GM19099 (cell line): ENCODE data around the gene RAD54L.

ENCODE experiments used
- POLR2A ChIP-seq: IDR thresholded peaks from 3 replicates; pipeline ENCODE4 v1.6.1; 2011; ENCODE audit warnings: low read depth; ENCODE audit not compliant: insufficient read length; ENCODE audit errors: extremely low read depth

Gene RAD54L

DNA sequence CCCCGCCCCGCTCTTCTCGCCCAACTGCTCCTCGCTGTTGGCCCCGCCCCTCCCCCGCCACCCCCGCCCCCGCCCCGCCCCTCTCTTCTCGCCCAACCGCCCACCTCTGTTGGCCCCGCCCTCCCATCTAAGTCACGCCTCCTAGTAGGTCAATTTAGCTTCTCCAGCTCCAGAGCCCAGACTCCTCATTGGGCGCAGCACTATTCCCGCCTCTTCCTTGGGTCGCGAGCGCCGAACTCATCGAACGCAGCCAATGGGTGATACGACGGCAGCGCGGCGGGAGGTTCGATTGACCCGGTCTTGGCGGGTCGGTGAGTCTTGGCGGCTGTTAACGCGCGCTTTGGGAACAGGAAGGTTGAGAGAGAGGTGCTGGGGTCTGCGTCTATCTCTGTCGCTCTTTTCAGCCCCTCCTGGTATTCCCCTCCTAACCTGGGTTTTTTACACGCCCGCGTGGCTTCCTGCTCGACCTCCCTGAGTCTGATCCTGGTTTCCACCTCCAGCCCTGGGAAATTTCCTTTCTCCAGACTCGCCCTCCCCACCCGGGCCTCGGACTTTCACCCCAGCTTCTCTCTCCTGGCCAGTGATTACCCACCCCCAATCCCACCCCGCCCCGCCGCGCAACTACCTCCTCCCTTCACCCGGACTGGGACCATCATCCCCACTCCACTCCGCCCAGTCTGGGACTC, at the start of gene RAD54L:
Gene RAD54L, plus strand, starts transcription at position 328 of the 686 bp plus-strand sequence. CDS start 643 bp downstream, outside the sequence.
- TF ChIP-seq POLR2A: peak; percentile 84

DNA sequence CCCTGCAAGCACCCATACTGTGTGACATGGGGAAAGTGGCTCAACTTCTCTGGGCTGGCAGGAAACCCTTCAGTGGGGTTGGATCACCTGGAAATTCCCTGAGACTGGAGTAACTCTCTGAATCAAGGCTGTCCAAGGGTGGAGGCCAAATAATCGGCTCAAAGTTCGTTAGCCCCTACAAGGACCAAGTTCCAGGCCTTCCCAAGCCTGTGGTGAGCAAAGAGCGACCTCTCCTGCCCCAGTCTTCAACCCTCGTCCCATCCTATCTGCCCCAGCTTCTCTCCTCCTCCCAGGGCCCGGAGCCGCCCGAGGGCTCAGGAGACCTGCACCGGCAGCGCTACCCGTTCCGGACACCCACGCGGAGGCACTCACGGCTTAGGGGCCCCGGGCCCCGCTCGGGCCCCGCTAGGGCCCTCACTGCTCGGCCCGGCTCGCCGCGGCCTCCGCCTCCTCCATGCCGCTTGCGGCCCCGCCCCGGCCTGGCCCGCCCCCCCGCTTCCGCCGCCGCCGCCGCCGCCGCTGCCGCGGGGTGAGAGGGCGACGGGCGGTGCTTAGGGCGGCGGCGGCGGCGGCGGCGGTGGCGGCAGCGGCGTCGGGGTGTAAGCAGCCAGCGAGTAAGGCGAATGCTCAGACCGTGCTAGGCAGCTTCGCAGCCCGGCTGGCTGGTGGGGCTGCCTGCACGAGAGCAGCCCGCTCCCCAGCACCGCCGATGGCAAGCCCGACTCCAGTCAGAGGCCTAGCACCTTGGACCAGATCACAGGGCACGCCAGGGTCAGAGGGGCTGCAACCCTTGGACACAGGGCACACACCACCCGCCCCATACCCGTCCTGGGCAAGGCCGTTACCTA, 49.4 kb upstream of the RAD54L start, which contains the start of gene POMGNT1:
Gene POMGNT1, minus strand, starts transcription at position 471 of the 848 bp plus-strand sequence. CDS start 613 bp downstream, outside the sequence.
- peak; percentile 83 for TF ChIP-seq POLR2A

GRCh38 chr1:46199233-46199749, 48.3 kb upstream of the RAD54L start:
- no peak for TF ChIP-seq POLR2A

- TF ChIP-seq POLR2A: no peak
These were observed 43.7 kb upstream of the RAD54L start for GRCh38 chr1:46203738-46204405.

- TF ChIP-seq POLR2A: no peak
These were observed 43.2 kb upstream of the RAD54L start for GRCh38 chr1:46204406-46204742.

GRCh38 chr1:46205141-46205540, 42.4 kb upstream of the RAD54L start:
- TF ChIP-seq POLR2A: no peak

DNA sequence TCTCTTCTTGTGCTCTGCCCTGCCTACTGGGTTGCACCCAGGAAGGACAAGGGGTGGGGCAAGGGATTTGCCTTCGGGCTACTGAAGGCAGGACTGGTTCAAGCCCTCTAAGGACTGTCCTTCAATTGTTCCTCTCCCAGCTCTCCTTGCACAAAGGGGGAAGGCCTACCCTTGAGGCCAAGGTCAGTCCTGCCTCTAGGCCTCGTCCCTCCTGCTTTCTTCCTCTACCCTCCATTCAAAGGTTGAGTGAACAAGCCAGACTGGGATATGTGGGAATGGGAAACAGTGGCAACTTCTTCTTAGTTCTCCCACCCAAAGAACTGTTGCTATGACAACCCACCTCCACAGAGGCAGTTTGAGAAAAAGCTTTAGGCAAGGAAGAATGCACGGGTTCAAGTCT, 41.8 kb upstream of the RAD54L start:
- no peak for TF ChIP-seq POLR2A

DNA sequence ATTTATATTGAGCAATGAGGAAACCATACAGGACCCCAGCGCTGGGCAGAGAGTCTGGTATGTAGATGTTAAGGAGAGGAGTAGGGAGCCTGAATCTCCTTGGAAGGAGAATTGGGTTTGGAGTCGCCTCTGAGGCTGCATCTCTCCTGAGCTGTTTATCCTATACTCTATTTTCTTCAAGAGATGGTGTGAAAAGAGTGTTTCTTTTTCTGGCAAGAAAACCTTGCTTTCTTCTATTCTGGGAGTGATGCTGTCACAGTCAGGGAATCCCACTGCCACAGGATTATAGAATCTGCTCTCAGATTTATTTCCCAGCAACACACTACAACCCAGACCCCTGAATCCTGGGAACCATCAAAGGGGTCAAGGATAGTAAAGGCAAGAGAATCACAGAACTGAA, 41.2 kb upstream of the RAD54L start:
- TF ChIP-seq POLR2A: no peak

- TF ChIP-seq POLR2A: no peak
These were observed 37.0 kb upstream of the RAD54L start for GRCh38 chr1:46210561-46210960.

- no peak for TF ChIP-seq POLR2A
These were observed 36.5 kb upstream of the RAD54L start for GRCh38 chr1:46211051-46211450.

DNA sequence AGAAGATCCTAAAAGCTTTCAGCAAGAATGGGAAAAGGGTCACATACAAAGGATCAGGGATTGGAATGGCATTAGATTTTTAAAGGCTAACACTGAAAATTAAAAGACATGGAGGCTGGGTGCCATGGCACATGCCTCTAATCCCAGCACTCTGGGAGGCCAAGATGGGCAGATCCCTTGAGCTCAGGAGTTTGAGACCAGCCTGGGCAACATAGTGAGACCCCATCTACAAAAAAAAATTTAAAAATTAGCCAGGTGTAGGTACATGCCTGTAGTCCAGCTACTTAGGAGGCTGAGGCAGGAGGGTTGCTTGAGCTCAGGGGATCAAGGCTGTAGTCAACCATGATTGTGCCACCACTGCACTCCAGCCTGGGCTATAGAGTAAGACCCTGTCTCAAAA, 32.1 kb upstream of the RAD54L start:
- TF ChIP-seq POLR2A: no peak

GRCh38 chr1:46218443-46218842, 29.1 kb upstream of the RAD54L start:
- no peak for TF ChIP-seq POLR2A

DNA sequence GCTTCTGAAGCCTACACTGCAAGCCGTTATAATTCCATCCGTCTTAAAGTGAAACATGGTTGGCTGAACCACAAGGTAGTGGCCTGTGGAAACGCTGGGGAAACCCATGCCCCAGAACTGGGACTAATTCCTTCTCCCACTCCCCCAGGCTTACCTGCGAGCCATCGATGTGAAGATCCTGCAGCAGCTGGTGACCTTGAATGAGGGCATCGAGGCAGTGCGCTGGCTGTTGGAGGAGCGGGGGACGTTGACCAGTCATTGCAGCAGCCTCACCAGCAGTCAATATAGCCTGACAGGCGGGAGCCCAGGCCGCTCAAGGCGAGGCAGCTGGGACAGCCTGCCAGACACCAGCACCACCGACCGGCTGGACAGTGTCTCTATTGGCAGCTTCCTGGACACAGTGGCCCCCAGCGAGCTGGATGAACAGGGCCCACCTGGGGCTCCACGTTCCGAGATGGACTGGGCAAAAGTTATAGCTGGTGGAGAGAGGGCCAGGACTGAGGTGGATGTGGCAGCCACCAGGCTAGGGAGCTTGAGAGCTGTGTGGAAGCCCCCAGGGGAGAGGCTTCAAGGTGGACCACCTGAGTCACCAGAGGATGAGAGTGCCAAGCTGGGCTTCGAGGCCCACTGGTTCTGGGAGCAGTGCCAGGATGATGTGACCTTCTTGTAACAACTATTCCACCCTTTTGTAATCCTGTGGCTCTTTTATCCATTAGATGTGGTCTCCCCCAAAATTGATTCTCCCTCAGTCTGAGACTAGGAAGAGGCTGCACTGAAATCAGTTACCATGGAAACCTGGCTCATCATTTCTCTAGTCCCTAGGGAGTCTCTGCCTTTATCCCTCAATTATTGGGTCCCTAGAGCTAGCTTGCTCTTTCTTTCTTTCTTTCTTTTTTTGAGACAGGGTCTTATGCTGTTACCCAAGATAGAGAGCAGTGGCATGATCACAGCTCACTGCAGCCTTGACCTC, 27.7 kb upstream of the RAD54L start:
- no peak for TF ChIP-seq POLR2A

DNA sequence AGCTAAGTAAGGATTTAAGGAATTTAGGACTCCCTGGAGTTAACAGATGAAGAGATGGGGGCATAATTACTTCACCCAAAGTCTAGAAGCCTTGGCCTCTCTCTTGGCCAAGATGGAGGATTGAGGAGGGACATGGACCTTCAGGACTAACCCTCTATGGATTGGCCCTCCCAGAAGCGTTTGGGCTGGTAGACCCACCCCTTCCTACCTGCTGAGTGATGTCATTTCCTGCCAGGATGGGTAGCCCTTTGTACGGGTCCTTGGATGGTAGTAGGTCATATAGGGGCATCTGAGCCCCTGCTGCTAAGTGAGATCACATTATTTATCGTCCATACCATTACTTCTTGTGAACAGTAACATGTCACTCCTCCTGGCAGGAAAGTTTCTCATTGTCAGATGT, 26.8 kb upstream of the RAD54L start:
- TF ChIP-seq POLR2A: no peak
